ENCODE data around the gene SLC8A2.

SLC8A2 gene

GRCh38 chr19:47471733-47472457 is at the start of gene SLC8A2:
SLC8A2 (minus strand) TSS chr19:47471893; CDS start chr19:47466403, 5,490 bp downstream.
- DNase-seq = peak; percentile 30 to 34

GRCh38 chr19:47520839-47521238 is 49.1 kb upstream of the SLC8A2 start:
- no peak for DNase-seq

GRCh38 chr19:47520343-47520806 is 48.7 kb upstream of the SLC8A2 start:
- DNase-seq = no peak

- DNase-seq = no peak
These were observed 47.2 kb upstream of the SLC8A2 start for GRCh38 chr19:47518854-47519253.

GRCh38 chr19:47518139-47518538 is 46.4 kb upstream of the SLC8A2 start:
- DNase-seq = no peak

- DNase-seq = peak; percentile 99
These were observed 43.3 kb upstream of the SLC8A2 start, which contains the start of gene NAPA for GRCh38 chr19:47514869-47515588. NAPA (minus strand) TSS chr19:47515063; CDS start chr19:47514940, 123 bp downstream.

GRCh38 chr19:47514151-47514868 is 42.6 kb upstream of the SLC8A2 start:
- no peak for DNase-seq

- DNase-seq = no peak
These were observed 41.2 kb upstream of the SLC8A2 start for GRCh38 chr19:47512948-47513319.

- no peak for DNase-seq
These were observed 40.7 kb upstream of the SLC8A2 start for GRCh38 chr19:47512183-47512947.

GRCh38 chr19:47511681-47512080 is 40.0 kb upstream of the SLC8A2 start:
- no peak for DNase-seq

GRCh38 chr19:47511128-47511517 is 39.4 kb upstream of the SLC8A2 start:
- no peak for DNase-seq

- DNase-seq = no peak
These were observed 38.9 kb upstream of the SLC8A2 start for GRCh38 chr19:47510516-47511127.

- DNase-seq = no peak
These were observed 38.3 kb upstream of the SLC8A2 start for GRCh38 chr19:47509973-47510372.

- DNase-seq = no peak
These were observed 37.6 kb upstream of the SLC8A2 start for GRCh38 chr19:47509170-47509847.

GRCh38 chr19:47508721-47509120 is 37.0 kb upstream of the SLC8A2 start:
- no peak for DNase-seq

- no peak for DNase-seq
These were observed 36.3 kb upstream of the SLC8A2 start for GRCh38 chr19:47507924-47508553.

GRCh38 chr19:47507012-47507411 is 35.3 kb upstream of the SLC8A2 start:
- DNase-seq = no peak

GRCh38 chr19:47506459-47506858 is 34.8 kb upstream of the SLC8A2 start:
- DNase-seq = no peak

GRCh38 chr19:47505506-47505905 is 33.8 kb upstream of the SLC8A2 start:
- DNase-seq = no peak

- DNase-seq = no peak
These were observed 32.1 kb upstream of the SLC8A2 start for GRCh38 chr19:47503826-47504150.

GRCh38 chr19:47503130-47503825 is 31.6 kb upstream of the SLC8A2 start:
- DNase-seq = no peak
